H9 (cell line): ENCODE data around the gene TMEM17. TPM values are rescaled to one million over a fixed set of nuclear protein-coding genes. Genes with fewer than 3 reads are reported as not detected.

Experiments
- DNase-seq: peaks from one replicate; pipeline ENCODE4 v3.0.0-alpha.2; 2017
- H2AFZ ChIP-seq: one replicate; pipeline ENCODE4 v1.6.1; 2013; ENCODE audit warnings: mild to moderate bottlenecking, low read length, control low read depth, moderate library complexity
- H2AK5ac ChIP-seq: 2 replicates; pipeline ENCODE4 v1.6.1; 2013; ENCODE audit warnings: low read length, control low read depth, mixed read lengths; ENCODE audit not compliant: insufficient read length
- H2BK120ac ChIP-seq: one replicate; pipeline ENCODE4 v1.6.1; 2013; ENCODE audit warnings: low read depth, mild to moderate bottlenecking, low read length, control low read depth, inconsistent platforms; ENCODE audit not compliant: poor library complexity, severe bottlenecking
- H2BK12ac ChIP-seq: 2 replicates; pipeline ENCODE4 v1.6.1; 2013; ENCODE audit warnings: low read length, control low read depth, mixed read lengths, low read depth; ENCODE audit not compliant: insufficient read length
- H2BK15ac ChIP-seq: 2 replicates; pipeline ENCODE4 v1.6.1; 2013; ENCODE audit warnings: low read depth, low read length, control low read depth
- H2BK20ac ChIP-seq: one replicate; pipeline ENCODE4 v1.6.1; 2013; ENCODE audit warnings: low read depth, mild to moderate bottlenecking, low read length, control low read depth, inconsistent platforms; ENCODE audit not compliant: poor library complexity, severe bottlenecking
- H2BK5ac ChIP-seq: 2 replicates; pipeline ENCODE4 v1.6.1; 2013; ENCODE audit warnings: low read length, control low read depth, mixed read lengths; ENCODE audit not compliant: insufficient read length
- H3K14ac ChIP-seq: 2 replicates; pipeline ENCODE4 v1.6.1; 2013; ENCODE audit warnings: low read length, control low read depth; ENCODE audit not compliant: insufficient read depth
- H3K18ac ChIP-seq: 2 replicates; pipeline ENCODE4 v1.6.1; 2013; ENCODE audit warnings: low read depth, mild to moderate bottlenecking, mixed read lengths, low read length, control low read depth; ENCODE audit not compliant: insufficient read length
- H3K23ac ChIP-seq: 2 replicates; pipeline ENCODE4 v1.6.1; 2013; ENCODE audit warnings: low read length, control low read depth, mixed read lengths, low read depth; ENCODE audit not compliant: insufficient read length
- H3K23me2 ChIP-seq: 2 replicates; pipeline ENCODE4 v1.6.1; 2013; ENCODE audit warnings: low read depth, mild to moderate bottlenecking, mixed read lengths, low read length, control low read depth; ENCODE audit not compliant: insufficient read length, poor library complexity, severe bottlenecking
- H3K27ac ChIP-seq: 2 replicates; pipeline ENCODE4 v1.5.1; 2013; ENCODE audit warnings: low read length, control low read depth, mixed read lengths, low read depth; ENCODE audit not compliant: insufficient read length
- H3K27me3 ChIP-seq: 2 replicates; pipeline ENCODE4 v1.6.1; 2013; ENCODE audit warnings: low read length, control low read depth, inconsistent platforms; ENCODE audit not compliant: insufficient read depth
- H3K4ac ChIP-seq: 2 replicates; pipeline ENCODE4 v1.6.1; 2013; ENCODE audit warnings: low read depth, mild to moderate bottlenecking, control low read depth, inconsistent platforms, low read length, moderate library complexity
- H3K4me1 ChIP-seq: 2 replicates; pipeline ENCODE4 v1.6.1; 2013; ENCODE audit warnings: low read length, control low read depth, inconsistent platforms; ENCODE audit not compliant: insufficient read depth
- H3K4me2 ChIP-seq: 2 replicates; pipeline ENCODE4 v1.6.1; 2013; ENCODE audit warnings: low read length, control low read depth, mixed read lengths; ENCODE audit not compliant: insufficient read length, insufficient read depth
- H3K56ac ChIP-seq: 2 replicates; pipeline ENCODE4 v1.6.1; 2013; ENCODE audit warnings: low read depth, mild to moderate bottlenecking, mixed read lengths, low read length, control low read depth; ENCODE audit not compliant: insufficient read length
- H3K79me1 ChIP-seq: 2 replicates; pipeline ENCODE4 v1.6.1; 2013; ENCODE audit warnings: low read depth, mild to moderate bottlenecking, moderate library complexity, low read length, control low read depth, inconsistent platforms; ENCODE audit not compliant: insufficient read depth, poor library complexity, severe bottlenecking
- H3K79me2 ChIP-seq: 2 replicates; pipeline ENCODE4 v1.6.1; 2013; ENCODE audit warnings: low read length, control low read depth, inconsistent platforms; ENCODE audit not compliant: insufficient read depth
- H3K9ac ChIP-seq: 2 replicates; pipeline ENCODE4 v1.6.1; 2013; ENCODE audit warnings: low read length, control low read depth, mixed read lengths; ENCODE audit not compliant: insufficient read length; ENCODE audit errors: extremely low read depth
- H3K9me3 ChIP-seq: one replicate; pipeline ENCODE4 v1.6.1; 2013; ENCODE audit warnings: low read depth, low read length, inconsistent platforms; ENCODE audit not compliant: control insufficient read depth
- H3T11ph ChIP-seq: one replicate; pipeline ENCODE4 v1.6.1; 2013; ENCODE audit warnings: mild to moderate bottlenecking, low read length, control low read depth, inconsistent platforms
- H4K20me1 ChIP-seq: one replicate; pipeline ENCODE4 v1.6.1; 2013; ENCODE audit not compliant: control insufficient read depth, insufficient read length, insufficient read depth
- H4K5ac ChIP-seq: 2 replicates; pipeline ENCODE4 v1.6.1; 2013; ENCODE audit warnings: low read depth, mild to moderate bottlenecking, mixed read lengths, low read length, control low read depth; ENCODE audit not compliant: insufficient read length
- H4K8ac ChIP-seq: replicated peaks from 2 replicates; pipeline ENCODE4 v1.6.1; 2013; ENCODE audit warnings: low read length, control low read depth, mixed read lengths, low read depth; ENCODE audit not compliant: insufficient read length
- H4K91ac ChIP-seq: 2 replicates; pipeline ENCODE4 v1.6.1; 2013; ENCODE audit warnings: low read depth, mild to moderate bottlenecking, moderate library complexity, mixed read lengths, low read length, control low read depth; ENCODE audit not compliant: insufficient read length
- H3K27ac Mint-ChIP-seq, 3 experiments: 2 replicates in 2 of 3; 3 replicates in 1 of 3; pipeline ENCODE4 v1.8.0; 2020 to 2021; ENCODE audit warnings: mixed read lengths in 3 of 3, mild to moderate bottlenecking in 1 of 3, moderate library complexity in 1 of 3
- H3K27me3 Mint-ChIP-seq: 2 replicates; pipeline ENCODE4 v1.8.0; 2021; ENCODE audit warnings: low read depth, mild to moderate bottlenecking, moderate library complexity, mixed read lengths
- H3K36me3 Mint-ChIP-seq, 3 experiments: 2 replicates in 2 of 3; 3 replicates in 1 of 3; pipeline ENCODE4 v1.8.0; 2020 to 2021; ENCODE audit warnings: low read depth in 3 of 3, mixed read lengths in 3 of 3; ENCODE audit not compliant: insufficient read depth in 1 of 3
- H3K4me1 Mint-ChIP-seq, 2 experiments: 2 replicates each; pipeline ENCODE4 v1.8.0; 2020; ENCODE audit warnings: mixed read lengths in 2 of 2
- H3K4me3 Mint-ChIP-seq, 2 experiments: 2 replicates in 1 of 2; 3 replicates in 1 of 2; pipeline ENCODE4 v1.8.0; 2020 to 2021; ENCODE audit warnings: mild to moderate bottlenecking in 2 of 2, mixed read lengths in 2 of 2, moderate library complexity in 1 of 2
- H3K9me3 Mint-ChIP-seq, 2 experiments: 2 replicates in 1 of 2; 3 replicates in 1 of 2; pipeline ENCODE4 v1.8.0; 2020; ENCODE audit warnings: mild to moderate bottlenecking in 2 of 2, mixed read lengths in 2 of 2, moderate library complexity in 1 of 2
- CTCF ChIP-seq: fragments of 200-600 bp; sonication (generic); conservative IDR thresholded peaks from 3 replicates; pipeline ENCODE4 v1.8.0; 2021; ENCODE audit warnings: antibody characterized with exemption, mild to moderate bottlenecking
- WGBS: extraction: QIAGEN DNeasy Blood & Tissue Kit; methylation state at CpG from one replicate; pipeline ENCODE4 v1.1.7; 2013; ENCODE audit warnings: missing lambda C conversion rate, low lambda C conversion rate, mixed read lengths; ENCODE audit not compliant: insufficient read length; ENCODE audit errors: extremely low coverage; 5-methylcytosine and 5-hydroxymethylcytosine counted together
- total RNA-seq: library from RNA; stranded (reverse); gene quantifications from 2 replicates; pipeline ENCODE4 v1.2.1, GENCODE V29; 2021

Gene TMEM17
- total RNA-seq, 1 experiment from 2014 or later, result 1.3 TPM

- Histone ChIP-seq H3K23ac (no peak overlapping the region), H3K23me2 (peaks cover 4% of the 10 kb centered on the region), H3K79me2 (no peaks in the 10 kb centered on the region), H3K9me3 (no peaks in the 10 kb centered on the region), H3K4me1 (peaks cover 2% of the 10 kb centered on the region; the same call in 1 of the 2 replicates), H3K56ac (no peak overlapping the region), H3K9ac (no peak overlapping the region), H2BK120ac (no peak overlapping the region), H3K14ac (no peak overlapping the region), H3K27me3 (no peaks in the 10 kb centered on the region), H4K20me1 (no peaks in the 10 kb centered on the region), H4K5ac (no peak overlapping the region), H3K4me2 (no peak overlapping the region), H3K18ac (no peak overlapping the region), H2AK5ac (no peak overlapping the region), H3T11ph (no peak overlapping the region), H2BK15ac (no peak overlapping the region), H2BK12ac (no peak overlapping the region), H2AFZ (no peak overlapping the region), H4K8ac (no peak overlapping the region), H3K79me1 (no peaks in the 10 kb centered on the region), H3K4ac (no peak overlapping the region), H2BK20ac (no peak overlapping the region), H4K91ac (no peak overlapping the region), H3K27ac (no peak overlapping the region), H2BK5ac (no peak overlapping the region)
- H3K27ac Mint-ChIP-seq, result no peak overlapping the region
- H3K9me3 Mint-ChIP-seq, result no peaks in the 10 kb centered on the region
- H3K27me3 Mint-ChIP-seq, result peaks cover 22% of the 10 kb centered on the region
- H3K4me1 Mint-ChIP-seq, result peaks cover 34 to 39% of the 10 kb centered on the region in 2 experiments
- no peak for DNase-seq
- H3K36me3 Mint-ChIP-seq, result no peaks in the 10 kb centered on the region; a peak in 1 of 7 replicates
- H3K4me3 Mint-ChIP-seq, result no peak overlapping the region
- no CpG with 5 or more reads among the region's 2 CpGs for WGBS
- TF ChIP-seq CTCF, result no peak
These were observed 46.3 kb downstream of the TMEM17 start for GRCh38 chr2:62459672-62460071.
